Caco-2 (cell line): Measurements from ENCODE around the gene SPATS2L. TPM values are rescaled to one million over a fixed set of nuclear protein-coding genes. Genes with fewer than 3 reads are reported as not detected.

Experiments
- BruUV-seq: library from RNA; stranded (reverse); fragments of 400-500 nt; replicated peaks from 2 replicates; lab custom pipeline; 2021; lab: Mats Ljungman, UMichigan
- CTCF ChIA-PET: fragments of 300-600 bp; sonication (Branson Sonifier 250); formaldehyde crosslinking; loops from one replicate; lab custom pipeline; 2022; ENCODE audit warnings: antibody characterized with exemption; lab: Charles Lee
- POLR2A ChIA-PET: fragments of 300-600 bp; sonication (Branson Sonifier 250); formaldehyde crosslinking; loops from one replicate; lab custom pipeline; 2022; ENCODE audit warnings: antibody characterized with exemption; lab: Charles Lee
- DNase-seq, 2 experiments: peaks; one replicate each; pipeline versions ENCODE4 v3.0.0 to v3.0.0-alpha.2; 2020 to 2022
- H3K27me3 ChIP-seq: replicated peaks from 2 replicates; pipeline ENCODE4 v1.6.0; 2011; ENCODE audit warnings: low read length; ENCODE audit not compliant: control insufficient read depth, insufficient read depth
- H3K36me3 ChIP-seq: 2 replicates; pipeline ENCODE4 v1.5.1; 2011; ENCODE audit warnings: low read length; ENCODE audit not compliant: control insufficient read depth, insufficient read depth
- H3K4me1 ChIP-seq: fragments of 250-450 bp; sonication (Bioruptor Pico); 2 replicates; pipeline ENCODE4 v1.5.1; 2020; ENCODE audit warnings: mild to moderate bottlenecking
- H3K4me3 ChIP-seq: 2 replicates; pipeline ENCODE4 v1.5.1; 2011; ENCODE audit warnings: low read depth, mild to moderate bottlenecking, control low read depth, low read length
- H3K9me3 ChIP-seq: fragments of 250-450 bp; sonication (Bioruptor Pico); 2 replicates; pipeline ENCODE4 v1.5.1; 2020; ENCODE audit warnings: mild to moderate bottlenecking, moderate library complexity
- H3K27ac Mint-ChIP-seq: one replicate; pipeline ENCODE4 v1.8.0; 2022; ENCODE audit warnings: mixed read lengths; ENCODE audit not compliant: unreplicated experiment
- H3K27me3 Mint-ChIP-seq: one replicate; pipeline ENCODE4 v1.8.0; 2022; ENCODE audit warnings: mixed read lengths; ENCODE audit not compliant: insufficient read depth, unreplicated experiment
- H3K36me3 Mint-ChIP-seq: one replicate; pipeline ENCODE4 v1.8.0; 2022; ENCODE audit warnings: mild to moderate bottlenecking, mixed read lengths; ENCODE audit not compliant: insufficient read depth, unreplicated experiment
- H3K4me1 Mint-ChIP-seq: one replicate; pipeline ENCODE4 v1.8.0; 2022; ENCODE audit warnings: low read depth, mixed read lengths; ENCODE audit not compliant: unreplicated experiment
- H3K4me3 Mint-ChIP-seq: one replicate; pipeline ENCODE4 v1.8.0; 2022; ENCODE audit warnings: mild to moderate bottlenecking, moderate library complexity, mixed read lengths; ENCODE audit not compliant: unreplicated experiment
- H3K9me3 Mint-ChIP-seq: one replicate; pipeline ENCODE4 v1.8.0; 2022; ENCODE audit warnings: mixed read lengths; ENCODE audit not compliant: unreplicated experiment
- intact Hi-C: fragments of 100-400 bp; cut with micrococcal nuclease; formaldehyde crosslinking; loops from one replicate; pipeline ENCODE4 v1.10.0; 2022; ENCODE audit not compliant: unreplicated experiment
- total RNA-seq: library from RNA; stranded (reverse); gene quantifications from 2 replicates; pipeline ENCODE4 v1.2.3, GENCODE V29; 2022
- TF ChIP-seq, protein P1 (sequence below), 2 experiments: fragments of 200-600 bp in 1 of 2; IDR thresholded peaks; 1 replicate in 1 of 2; 2 replicates in 1 of 2; pipeline versions ENCODE4 v1.5.1 to v1.8.0; 2011 to 2022; ENCODE audit warnings: antibody characterized with exemption in 1 of 2, control low read depth in 1 of 2, inconsistent platforms in 1 of 2, low read depth in 1 of 2, low read length in 1 of 2, mild to moderate bottlenecking in 1 of 2, moderate library complexity in 1 of 2; ENCODE audit not compliant: insufficient read depth in 1 of 2, severe bottlenecking in 1 of 2, unreplicated experiment in 1 of 2

SPATS2L gene
- total RNA-seq, 1 experiment from 2014 or later, result 196 TPM

- Histone ChIP-seq H3K27me3 (no peaks in the 10 kb centered on the region), H3K4me1 (no peaks in the 10 kb centered on the region), H3K36me3 (no peaks in the 10 kb centered on the region; the same call in 1 of the 2 replicates), H3K4me3 (no peak overlapping the region), H3K9me3 (no peaks in the 10 kb centered on the region)
- H3K36me3 Mint-ChIP-seq, result peaks cover 21% of the 10 kb centered on the region
- no peaks in the 10 kb centered on the region for H3K9me3 Mint-ChIP-seq
- intact Hi-C loops, result no loop called here
- no peak for DNase-seq
- BruUV-seq, result no TSS peak
- no peak overlapping the region for H3K27ac Mint-ChIP-seq
- H3K27me3 Mint-ChIP-seq, result no peaks in the 10 kb centered on the region
- TF ChIP-seq, protein P1, sequence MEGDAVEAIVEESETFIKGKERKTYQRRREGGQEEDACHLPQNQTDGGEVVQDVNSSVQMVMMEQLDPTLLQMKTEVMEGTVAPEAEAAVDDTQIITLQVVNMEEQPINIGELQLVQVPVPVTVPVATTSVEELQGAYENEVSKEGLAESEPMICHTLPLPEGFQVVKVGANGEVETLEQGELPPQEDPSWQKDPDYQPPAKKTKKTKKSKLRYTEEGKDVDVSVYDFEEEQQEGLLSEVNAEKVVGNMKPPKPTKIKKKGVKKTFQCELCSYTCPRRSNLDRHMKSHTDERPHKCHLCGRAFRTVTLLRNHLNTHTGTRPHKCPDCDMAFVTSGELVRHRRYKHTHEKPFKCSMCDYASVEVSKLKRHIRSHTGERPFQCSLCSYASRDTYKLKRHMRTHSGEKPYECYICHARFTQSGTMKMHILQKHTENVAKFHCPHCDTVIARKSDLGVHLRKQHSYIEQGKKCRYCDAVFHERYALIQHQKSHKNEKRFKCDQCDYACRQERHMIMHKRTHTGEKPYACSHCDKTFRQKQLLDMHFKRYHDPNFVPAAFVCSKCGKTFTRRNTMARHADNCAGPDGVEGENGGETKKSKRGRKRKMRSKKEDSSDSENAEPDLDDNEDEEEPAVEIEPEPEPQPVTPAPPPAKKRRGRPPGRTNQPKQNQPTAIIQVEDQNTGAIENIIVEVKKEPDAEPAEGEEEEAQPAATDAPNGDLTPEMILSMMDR (IDR thresholded peaks at IDR 0.05; ENCODE audit: insufficient read depth in 1 of 2, low read depth in 1 of 2, low read length in 1 of 2, severe bottlenecking in 1 of 2, unreplicated experiment in 1 of 2), result no peak
- no peak overlapping the region for H3K4me3 Mint-ChIP-seq
- no peaks in the 10 kb centered on the region for H3K4me1 Mint-ChIP-seq
- CTCF ChIA-PET, result interaction anchor here (1.2 kb wide), 1 partner anchor 10 kb away, joined by 3 read pairs; no protein-coding TSS in a partner anchor
- POLR2A ChIA-PET, result interaction anchor here (0.6 kb wide), 1 partner anchor 30 kb away, joined by 14 read pairs; no protein-coding TSS in a partner anchor
Measured at GRCh38 chr2:200494048-200494447, 187.6 kb downstream of the SPATS2L start.

GRCh38 chr2:200496696-200497095 is 190.2 kb downstream of the SPATS2L start:
- intact Hi-C loops, result no loop called here
- peaks cover 7% of the 10 kb centered on the region for H3K36me3 Mint-ChIP-seq
- ChIA-PET POLR2A (no interaction called here), CTCF (no interaction called here)
- H3K4me3 Mint-ChIP-seq, result no peak overlapping the region
- TF ChIP-seq, protein P1 (IDR thresholded peaks at IDR 0.05; ENCODE audit: insufficient read depth in 1 of 2, low read depth in 1 of 2, low read length in 1 of 2, severe bottlenecking in 1 of 2, unreplicated experiment in 1 of 2), result no peak
- no peak for DNase-seq
- H3K27me3 Mint-ChIP-seq, result no peaks in the 10 kb centered on the region
- no peaks in the 10 kb centered on the region for H3K9me3 Mint-ChIP-seq
- no TSS peak for BruUV-seq
- H3K4me1 Mint-ChIP-seq, result no peaks in the 10 kb centered on the region
- Histone ChIP-seq H3K27me3 (no peaks in the 10 kb centered on the region), H3K9me3 (no peaks in the 10 kb centered on the region), H3K4me1 (no peaks in the 10 kb centered on the region), H3K4me3 (no peak overlapping the region), H3K36me3 (no peaks in the 10 kb centered on the region; the same call in 1 of the 2 replicates)
- H3K27ac Mint-ChIP-seq, result no peak overlapping the region

DNA sequence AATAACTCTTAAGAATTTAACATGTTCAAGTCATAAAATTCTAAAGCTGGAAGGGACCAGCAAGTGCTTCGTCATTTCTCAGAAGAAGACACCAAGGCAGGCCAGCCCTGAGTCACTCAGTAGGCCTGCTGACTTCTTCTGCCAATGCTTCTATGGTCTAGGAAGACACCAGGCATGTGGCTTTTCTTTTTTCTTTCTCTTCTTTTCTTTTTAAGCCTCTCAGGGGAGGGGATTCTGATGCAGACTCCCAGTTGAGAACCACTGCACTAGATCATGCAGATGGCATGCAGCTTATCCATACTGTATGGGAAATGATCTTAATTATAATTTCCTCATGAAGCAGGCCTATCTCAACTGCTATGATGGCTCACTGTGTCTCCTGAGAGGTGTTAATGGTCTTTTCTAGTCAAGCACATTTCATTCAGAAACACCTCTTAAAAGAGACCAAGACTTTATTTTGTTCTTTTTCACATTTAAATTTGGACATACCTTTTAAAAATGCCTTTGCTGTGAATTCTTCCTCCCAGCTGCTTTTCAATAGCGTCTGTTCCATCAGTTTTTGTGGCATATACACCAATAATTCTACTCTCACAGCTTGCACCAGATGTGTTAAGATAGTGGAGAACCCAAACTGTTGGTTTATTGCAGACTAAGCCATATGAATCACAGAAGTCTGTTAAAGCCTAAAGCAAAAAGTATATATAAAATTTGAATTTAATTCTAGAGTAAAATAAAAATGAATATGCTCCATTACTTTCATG is 192.1 kb downstream of the SPATS2L start:
- TF ChIP-seq, protein P1 (IDR thresholded peaks at IDR 0.05; ENCODE audit: insufficient read depth in 1 of 2, low read depth in 1 of 2, low read length in 1 of 2, severe bottlenecking in 1 of 2, unreplicated experiment in 1 of 2), result no peak
- Histone ChIP-seq H3K4me1 (no peaks in the 10 kb centered on the region), H3K27me3 (no peaks in the 10 kb centered on the region), H3K36me3 (no peaks in the 10 kb centered on the region), H3K9me3 (0 out of 2 replicates have a peak, but pooled peaks cover 2% of the 10 kb centered on the region), H3K4me3 (no peak overlapping the region)
- no peak for DNase-seq
- Mint-ChIP-seq H3K4me1 (no peaks in the 10 kb centered on the region), H3K36me3 (peaks cover 4% of the 10 kb centered on the region), H3K4me3 (no peak overlapping the region), H3K27ac (no peak overlapping the region), H3K27me3 (no peaks in the 10 kb centered on the region), H3K9me3 (peaks cover 9% of the 10 kb centered on the region)
- intact Hi-C loops, result no loop called here
- no TSS peak for BruUV-seq
- ChIA-PET CTCF (no interaction called here), POLR2A (no interaction called here)
